A673 (cell line): ENCODE measurements around the gene MAGI1.

Source experiments
- EZH2 ChIP-seq: fragments of 200-600 bp; sonication (generic); IDR thresholded peaks from 2 replicates; pipeline ENCODE4 v1.6.1; 2017; ENCODE audit warnings: borderline replicate concordance, low read depth, mild to moderate bottlenecking, mixed read lengths, antibody characterized with exemption, low read length; ENCODE audit not compliant: poor library complexity, severe bottlenecking
- TF ChIP-seq, protein P1 (sequence below): fragments of 300-800, 200-600 bp; sonication (generic); conservative IDR thresholded peaks from 2 replicates; pipeline ENCODE4 v1.5.1; 2017; ENCODE audit warnings: low read depth, mild to moderate bottlenecking, antibody characterized with exemption, low read length, moderate library complexity, mixed read lengths

DNA sequence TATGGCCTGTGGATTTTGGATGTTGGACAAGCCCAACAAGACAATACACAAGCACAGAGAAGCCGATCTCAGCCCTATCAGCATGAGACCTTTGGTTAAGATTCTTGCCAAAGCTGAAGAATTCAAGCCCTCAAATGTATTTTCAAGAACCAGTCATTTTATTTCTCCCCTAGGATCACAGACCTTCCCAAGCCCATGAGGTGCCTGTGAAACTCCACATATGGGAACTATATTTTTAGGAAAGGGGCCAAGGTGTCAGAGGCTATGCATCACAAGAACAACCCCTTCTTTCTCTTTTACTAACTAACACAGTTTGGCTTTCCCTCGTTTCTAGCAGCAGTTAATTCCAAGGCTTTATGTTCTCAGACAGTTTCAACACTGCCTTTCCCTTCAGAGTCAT lies 364.5 kb downstream of the MAGI1 start:
- TF ChIP-seq, protein P1, sequence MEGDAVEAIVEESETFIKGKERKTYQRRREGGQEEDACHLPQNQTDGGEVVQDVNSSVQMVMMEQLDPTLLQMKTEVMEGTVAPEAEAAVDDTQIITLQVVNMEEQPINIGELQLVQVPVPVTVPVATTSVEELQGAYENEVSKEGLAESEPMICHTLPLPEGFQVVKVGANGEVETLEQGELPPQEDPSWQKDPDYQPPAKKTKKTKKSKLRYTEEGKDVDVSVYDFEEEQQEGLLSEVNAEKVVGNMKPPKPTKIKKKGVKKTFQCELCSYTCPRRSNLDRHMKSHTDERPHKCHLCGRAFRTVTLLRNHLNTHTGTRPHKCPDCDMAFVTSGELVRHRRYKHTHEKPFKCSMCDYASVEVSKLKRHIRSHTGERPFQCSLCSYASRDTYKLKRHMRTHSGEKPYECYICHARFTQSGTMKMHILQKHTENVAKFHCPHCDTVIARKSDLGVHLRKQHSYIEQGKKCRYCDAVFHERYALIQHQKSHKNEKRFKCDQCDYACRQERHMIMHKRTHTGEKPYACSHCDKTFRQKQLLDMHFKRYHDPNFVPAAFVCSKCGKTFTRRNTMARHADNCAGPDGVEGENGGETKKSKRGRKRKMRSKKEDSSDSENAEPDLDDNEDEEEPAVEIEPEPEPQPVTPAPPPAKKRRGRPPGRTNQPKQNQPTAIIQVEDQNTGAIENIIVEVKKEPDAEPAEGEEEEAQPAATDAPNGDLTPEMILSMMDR = no peak
- no peak for TF ChIP-seq EZH2
